ENCODE data around the gene RAB7A.
"Not testable (repeated sequence)": the region's sequence is repeated elsewhere in the genome, so short reads cannot be mapped to it uniquely, and the experiment has no call there.

The RAB7A gene

DNA sequence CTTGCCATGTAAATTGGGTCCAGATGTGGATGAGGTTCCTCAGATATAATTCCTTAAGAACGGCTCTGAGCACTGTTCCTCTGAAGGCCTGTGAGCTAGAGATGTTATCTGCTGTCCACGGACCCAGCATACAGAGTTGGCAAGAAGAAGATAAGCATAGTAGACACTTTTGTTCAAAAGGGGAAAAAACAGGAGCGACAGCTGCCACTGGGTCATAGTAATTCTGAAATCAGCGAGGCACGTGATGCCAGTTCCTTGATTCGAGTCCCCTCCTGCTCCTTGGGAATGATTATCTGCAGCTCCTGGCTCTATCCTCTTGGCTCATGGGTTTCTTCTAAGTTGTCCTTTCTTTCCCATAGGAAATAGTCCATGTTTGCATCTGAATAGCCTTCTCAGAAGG is 2.5 kb upstream of the RAB7A start:
- no peak for DNase-seq (ENCODE audit: low read depth in 1 of 2, low spot score in 1 of 2)
- in situ Hi-C loops (cut with HindIII; ENCODE audit: low pct_unique_long_range_greater_than_20kb, low sequenced_read_pairs) = no loop called here
- no peak for TF ChIP-seq JUND (IDR thresholded peaks at IDR 0.05; ENCODE audit: low read depth)

GRCh38 chr3:128725547-128726022 is 398 bp upstream of the RAB7A start:
- in situ Hi-C loops (cut with HindIII; ENCODE audit: low pct_unique_long_range_greater_than_20kb, low sequenced_read_pairs) = no loop called here
- DNase-seq (ENCODE audit: low read depth in 1 of 2, low spot score in 1 of 2) = no peak
- no peak for TF ChIP-seq JUND (IDR thresholded peaks at IDR 0.05; ENCODE audit: low read depth)

DNA sequence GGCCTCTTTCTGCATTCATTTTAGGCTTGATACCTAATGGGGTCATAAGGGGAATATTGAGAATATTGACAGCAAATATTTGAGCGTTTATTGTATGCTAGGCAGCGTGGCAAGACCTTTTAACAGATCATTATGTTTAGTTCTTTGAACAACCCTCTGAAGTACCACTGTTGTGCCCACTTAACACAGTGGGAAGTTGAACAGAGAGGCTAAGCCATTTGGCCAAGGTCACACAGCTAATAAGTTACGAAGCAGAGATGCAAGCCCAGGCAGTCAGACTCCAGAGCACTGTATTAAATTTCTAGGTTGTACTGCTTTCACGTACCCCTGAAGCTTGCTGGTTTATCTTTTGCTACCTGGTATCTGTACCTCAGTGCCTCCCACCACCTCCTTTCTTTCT is 1.1 kb downstream of the RAB7A start:
- no peak for DNase-seq (ENCODE audit: low read depth in 1 of 2, low spot score in 1 of 2)
- in situ Hi-C loops (cut with HindIII; ENCODE audit: low pct_unique_long_range_greater_than_20kb, low sequenced_read_pairs) = no loop called here
- TF ChIP-seq JUND (IDR thresholded peaks at IDR 0.05; ENCODE audit: low read depth) = no peak

GRCh38 chr3:128727485-128727884 is 1.5 kb downstream of the RAB7A start:
- no peak for TF ChIP-seq JUND (IDR thresholded peaks at IDR 0.05; ENCODE audit: low read depth)
- in situ Hi-C loops (cut with HindIII; ENCODE audit: low pct_unique_long_range_greater_than_20kb, low sequenced_read_pairs) = no loop called here
- no peak for DNase-seq (ENCODE audit: low read depth in 1 of 2, low spot score in 1 of 2)

- in situ Hi-C loops (cut with HindIII; ENCODE audit: low pct_unique_long_range_greater_than_20kb, low sequenced_read_pairs) = no loop called here
- TF ChIP-seq JUND (IDR thresholded peaks at IDR 0.05; ENCODE audit: low read depth) = no peak
Observed at GRCh38 chr3:128727996-128728395, 2.0 kb downstream of the RAB7A start.

DNA sequence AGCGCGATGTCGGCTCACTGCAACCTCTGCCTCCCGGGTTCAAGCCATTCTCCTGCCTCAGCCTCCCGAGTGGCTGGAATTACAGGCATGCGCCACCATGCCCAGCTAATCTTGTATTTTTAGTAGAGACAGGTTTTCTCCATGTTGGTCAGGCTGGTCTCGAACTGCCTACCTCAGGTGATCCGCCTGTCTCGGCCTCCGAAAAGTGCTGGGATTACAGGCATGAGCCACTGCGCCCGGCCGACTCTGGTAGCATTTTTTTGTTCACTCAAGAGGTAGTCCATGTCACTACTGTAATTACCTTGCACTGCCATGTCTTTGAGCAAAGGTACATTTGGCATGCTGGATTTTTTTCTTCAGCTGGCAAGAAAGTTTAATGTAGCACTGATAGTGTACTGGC is 2.5 kb downstream of the RAB7A start:
- DNase-seq (ENCODE audit: low read depth in 1 of 2, low spot score in 1 of 2); in situ Hi-C loops (cut with HindIII; ENCODE audit: low pct_unique_long_range_greater_than_20kb, low sequenced_read_pairs): not testable (repeated sequence)

More at GRCh38 chr3:128727996-128728395, 2.0 kb downstream of the RAB7A start:
- no peak for DNase-seq (ENCODE audit: low read depth in 1 of 2, low spot score in 1 of 2)

- in situ Hi-C loops (cut with HindIII; ENCODE audit: low pct_unique_long_range_greater_than_20kb, low sequenced_read_pairs) = no loop called here
- no peak for TF ChIP-seq JUND (IDR thresholded peaks at IDR 0.05; ENCODE audit: low read depth)
- DNase-seq (ENCODE audit: low read depth in 1 of 2, low spot score in 1 of 2) = no peak
Observed at GRCh38 chr3:128730471-128730870, 4.5 kb downstream of the RAB7A start.

- no peak for DNase-seq (ENCODE audit: low read depth in 1 of 2, low spot score in 1 of 2)
- TF ChIP-seq JUND (IDR thresholded peaks at IDR 0.05; ENCODE audit: low read depth) = no peak
- in situ Hi-C loops (cut with HindIII; ENCODE audit: low pct_unique_long_range_greater_than_20kb, low sequenced_read_pairs) = no loop called here
Observed at GRCh38 chr3:128734523-128735189, 8.7 kb downstream of the RAB7A start.

DNA sequence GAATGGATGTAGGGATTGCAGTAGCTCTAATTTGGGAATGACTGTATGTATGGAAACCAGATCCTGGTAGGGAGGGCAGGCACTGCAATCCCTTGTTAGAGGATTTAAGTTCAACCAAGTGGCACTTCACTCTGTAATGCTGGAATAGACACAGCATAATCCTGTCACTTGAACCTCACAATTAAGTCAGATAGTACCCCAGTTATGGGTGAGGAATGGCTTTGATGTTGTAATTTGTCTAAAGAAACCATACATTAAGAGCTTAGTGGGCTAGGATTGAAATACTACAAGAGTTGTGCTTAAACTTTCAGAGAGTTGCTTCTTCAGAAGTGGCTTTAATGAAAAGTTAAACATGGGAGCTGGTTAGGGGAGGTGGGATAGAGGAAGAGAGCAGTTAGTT is 9.3 kb downstream of the RAB7A start:
- DNase-seq (ENCODE audit: low read depth in 1 of 2, low spot score in 1 of 2) = no peak
- no peak for TF ChIP-seq JUND (IDR thresholded peaks at IDR 0.05; ENCODE audit: low read depth)
- in situ Hi-C loops (cut with HindIII; ENCODE audit: low pct_unique_long_range_greater_than_20kb, low sequenced_read_pairs) = no loop called here

DNA sequence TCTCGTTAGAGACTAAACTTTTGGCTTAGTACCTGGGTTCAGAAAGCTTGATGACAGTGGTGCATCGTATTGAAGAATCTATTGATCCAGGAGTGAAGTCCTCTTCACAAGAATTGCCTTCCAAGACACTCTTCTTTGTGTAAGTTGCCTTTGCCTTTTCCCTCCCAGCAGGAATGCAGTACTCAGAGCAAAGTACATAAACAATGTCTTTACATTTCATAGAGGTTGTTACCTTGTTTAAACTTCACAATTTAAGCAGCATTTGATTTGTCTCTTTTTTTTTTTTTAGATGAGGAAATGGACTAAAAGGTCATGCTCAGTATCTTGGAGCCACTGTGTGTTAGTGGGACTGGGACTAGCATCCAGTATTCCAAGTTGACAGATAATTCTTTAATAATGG is 9.9 kb downstream of the RAB7A start:
- DNase-seq (ENCODE audit: low read depth in 1 of 2, low spot score in 1 of 2) = no peak
- no peak for TF ChIP-seq JUND (IDR thresholded peaks at IDR 0.05; ENCODE audit: low read depth)
- in situ Hi-C loops (cut with HindIII; ENCODE audit: low pct_unique_long_range_greater_than_20kb, low sequenced_read_pairs) = no loop called here

GRCh38 chr3:128736601-128737000 is 10.6 kb downstream of the RAB7A start:
- DNase-seq (ENCODE audit: low read depth in 1 of 2, low spot score in 1 of 2) = no peak
- in situ Hi-C loops (cut with HindIII; ENCODE audit: low pct_unique_long_range_greater_than_20kb, low sequenced_read_pairs) = no loop called here
- no peak for TF ChIP-seq JUND (IDR thresholded peaks at IDR 0.05; ENCODE audit: low read depth)

- in situ Hi-C loops (cut with HindIII; ENCODE audit: low pct_unique_long_range_greater_than_20kb, low sequenced_read_pairs) = no loop called here
- DNase-seq (ENCODE audit: low read depth in 1 of 2, low spot score in 1 of 2) = no peak
- no peak for TF ChIP-seq JUND (IDR thresholded peaks at IDR 0.05; ENCODE audit: low read depth)
Observed at GRCh38 chr3:128740621-128741020, 14.6 kb downstream of the RAB7A start.

GRCh38 chr3:128742821-128743594 is 17.0 kb downstream of the RAB7A start:
- TF ChIP-seq JUND (IDR thresholded peaks at IDR 0.05; ENCODE audit: low read depth) = no peak
- DNase-seq (ENCODE audit: low read depth in 1 of 2, low spot score in 1 of 2) = no peak
- in situ Hi-C loops (cut with HindIII; ENCODE audit: low pct_unique_long_range_greater_than_20kb, low sequenced_read_pairs) = no loop called here

Measured in T47D (cell line).